ENCODE measurements around the gene DNAL4.

Gene DNAL4

DNA sequence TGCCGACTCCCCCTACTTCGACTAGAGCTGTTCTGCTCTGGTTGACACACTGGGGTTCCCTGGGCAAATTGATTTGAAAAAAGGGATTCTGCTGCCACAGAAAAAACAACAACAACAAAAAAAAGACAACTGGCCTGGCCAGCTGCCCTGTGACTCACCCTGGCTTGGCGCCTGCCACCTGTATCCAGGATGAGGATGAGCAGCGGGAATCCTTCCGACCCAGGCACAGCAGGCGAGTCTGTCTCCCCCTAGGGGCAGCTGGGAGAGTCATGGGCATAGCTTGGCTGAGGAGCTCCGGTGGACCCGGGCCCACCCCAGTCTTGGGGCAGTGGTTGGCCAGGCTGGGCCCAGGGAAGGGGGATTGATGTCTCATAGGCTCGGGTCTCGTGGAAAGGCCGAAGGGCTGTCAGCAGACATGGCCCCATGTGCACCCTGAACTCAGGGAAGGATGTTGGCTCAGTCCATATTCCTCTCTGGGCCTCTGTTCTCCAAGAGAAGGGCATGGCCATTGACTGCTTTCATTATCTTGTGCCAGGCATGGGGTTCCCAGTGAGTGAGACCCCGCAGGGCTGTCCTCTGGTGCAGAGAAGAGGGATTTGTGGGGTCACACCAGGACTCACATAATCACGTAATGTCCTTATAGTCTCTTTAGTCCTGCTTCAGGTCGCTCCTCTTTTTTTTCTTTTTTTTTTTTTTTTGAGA is 27.7 kb downstream of the DNAL4 start:
- Histone ChIP-seq H3K4ac (ENCODE audit: low read depth, low read length) (no peak overlapping the region), H3K18ac (ENCODE audit: low read length) (no peak overlapping the region), H2BK12ac (ENCODE audit: low read length) (no peak overlapping the region), H3K36me3 (ENCODE audit: control insufficient read depth in 1 of 2, insufficient read depth in 2 of 2, low read length in 2 of 2) (no peaks in the 10 kb centered on the region), H3K14ac (ENCODE audit: low read length) (no peak overlapping the region), H3K27me3 (ENCODE audit: insufficient read depth, low read length) (no peaks in the 10 kb centered on the region), H3K4me1 (ENCODE audit: control insufficient read depth in 1 of 2, insufficient read depth in 2 of 2, low read length in 2 of 2) (no peaks in the 10 kb centered on the region), H3K4me2 (ENCODE audit: low read length) (no peak overlapping the region), H4K12ac (ENCODE audit: low read depth, low read length) (no peak overlapping the region), H3K4me3 (ENCODE audit: low read depth, low read length) (no peak overlapping the region), H2AK5ac (ENCODE audit: low read length) (no peak overlapping the region), H3K9me3 (ENCODE audit: insufficient read depth, low read depth, low read length) (no peaks in the 10 kb centered on the region), H2AFZ (ENCODE audit: insufficient read depth, low read length, poor library complexity) (no peak overlapping the region), H3K23ac (ENCODE audit: low read length) (no peak overlapping the region), H4K91ac (ENCODE audit: low read depth, low read length) (no peak overlapping the region), H2BK120ac (ENCODE audit: insufficient read depth, low read length, poor library complexity) (no peak overlapping the region), H3K79me2 (ENCODE audit: control insufficient read depth, insufficient read depth, low read length, poor library complexity) (no peaks in the 10 kb centered on the region), H3K79me1 (ENCODE audit: low read length) (no peaks in the 10 kb centered on the region), H4K8ac (ENCODE audit: low read depth, low read length) (no peak overlapping the region), H3K27ac (ENCODE audit: low read depth, low read length) (no peak overlapping the region), H2BK5ac (ENCODE audit: low read depth, low read length, poor library complexity) (no peak overlapping the region), H3K9ac (ENCODE audit: low read length) (no peak overlapping the region)
- WGBS (ENCODE audit: extremely low coverage, insufficient coverage, insufficient read length), result no CpG with 5 or more reads among the region's 14 CpGs
- peak; percentile 86 to 94 for DNase-seq

DNA sequence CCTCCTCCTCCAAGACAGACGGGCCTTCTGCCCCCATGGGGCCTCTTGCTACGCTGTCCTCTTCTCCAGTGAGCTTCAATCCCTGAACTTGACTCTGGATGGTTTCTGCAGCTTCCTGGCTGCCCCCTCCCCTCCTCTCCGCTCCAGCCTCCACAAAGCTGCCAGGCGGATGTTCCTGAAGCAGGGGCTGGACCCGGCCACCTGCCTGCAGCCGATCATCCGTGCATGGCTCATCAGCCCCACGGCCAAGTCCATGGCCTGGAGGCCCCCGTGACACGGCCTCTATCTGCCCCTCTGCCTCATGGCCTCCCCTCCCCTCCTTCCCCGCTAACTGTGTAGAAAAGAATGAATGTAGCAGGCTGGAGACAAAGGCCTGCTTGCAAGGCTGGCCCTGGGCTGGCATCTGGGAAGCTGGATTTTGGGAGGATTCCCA is 31.4 kb downstream of the DNAL4 start:
- H3K27ac ChIP-seq (ENCODE audit: low read depth, low read length), result no peak overlapping the region
- no CpG with 5 or more reads among the region's 11 CpGs for WGBS (ENCODE audit: extremely low coverage, insufficient coverage, insufficient read length)
- DNase-seq, result no peak
- no peaks in the 10 kb centered on the region for H3K79me1 ChIP-seq (ENCODE audit: low read length)
- no peak overlapping the region for H2BK5ac ChIP-seq (ENCODE audit: low read depth, low read length, poor library complexity)
- H3K4ac ChIP-seq (ENCODE audit: low read depth, low read length), result no peak overlapping the region
- no peak overlapping the region for H3K23ac ChIP-seq (ENCODE audit: low read length)
- no peak overlapping the region for H4K8ac ChIP-seq (ENCODE audit: low read depth, low read length)
- H2BK12ac ChIP-seq (ENCODE audit: low read length), result no peak overlapping the region
- H3K18ac ChIP-seq (ENCODE audit: low read length), result no peak overlapping the region
- no peak overlapping the region for H3K9ac ChIP-seq (ENCODE audit: low read length)
- H2AK5ac ChIP-seq (ENCODE audit: low read length), result no peak overlapping the region
- H3K4me3 ChIP-seq (ENCODE audit: low read depth, low read length), result no peak overlapping the region
- H3K27me3 ChIP-seq (ENCODE audit: insufficient read depth, low read length), result no peaks in the 10 kb centered on the region
- H2BK120ac ChIP-seq (ENCODE audit: insufficient read depth, low read length, poor library complexity), result no peak overlapping the region
- no peak overlapping the region for H3K4me2 ChIP-seq (ENCODE audit: low read length)
- no peaks in the 10 kb centered on the region for H3K79me2 ChIP-seq (ENCODE audit: control insufficient read depth, insufficient read depth, low read length, poor library complexity)
- no peak overlapping the region for H3K14ac ChIP-seq (ENCODE audit: low read length)
- H3K4me1 ChIP-seq (ENCODE audit: control insufficient read depth in 1 of 2, insufficient read depth in 2 of 2, low read length in 2 of 2), result no peaks in the 10 kb centered on the region
- H4K91ac ChIP-seq (ENCODE audit: low read depth, low read length), result no peak overlapping the region
- no peak overlapping the region for H4K12ac ChIP-seq (ENCODE audit: low read depth, low read length)
- no peaks in the 10 kb centered on the region for H3K36me3 ChIP-seq (ENCODE audit: control insufficient read depth in 1 of 2, insufficient read depth in 2 of 2, low read length in 2 of 2)
- no peaks in the 10 kb centered on the region for H3K9me3 ChIP-seq (ENCODE audit: insufficient read depth, low read depth, low read length)
- H2AFZ ChIP-seq (ENCODE audit: insufficient read depth, low read length, poor library complexity), result no peak overlapping the region

- Histone ChIP-seq H2BK5ac (ENCODE audit: low read depth, low read length, poor library complexity) (no peak overlapping the region), H2BK12ac (ENCODE audit: low read length) (no peak overlapping the region), H3K4ac (ENCODE audit: low read depth, low read length) (no peak overlapping the region), H3K79me2 (ENCODE audit: control insufficient read depth, insufficient read depth, low read length, poor library complexity) (no peaks in the 10 kb centered on the region), H3K4me1 (ENCODE audit: control insufficient read depth in 1 of 2, insufficient read depth in 2 of 2, low read length in 2 of 2) (peaks cover 5% of the 10 kb centered on the region in 2 experiments), H4K12ac (ENCODE audit: low read depth, low read length) (no peak overlapping the region), H3K27ac (ENCODE audit: low read depth, low read length) (no peak overlapping the region), H3K23ac (ENCODE audit: low read length) (no peak overlapping the region), H3K9ac (ENCODE audit: low read length) (no peak overlapping the region), H4K91ac (ENCODE audit: low read depth, low read length) (no peak overlapping the region), H2AK5ac (ENCODE audit: low read length) (no peak overlapping the region), H3K27me3 (ENCODE audit: insufficient read depth, low read length) (no peaks in the 10 kb centered on the region), H3K9me3 (ENCODE audit: insufficient read depth, low read depth, low read length) (no peaks in the 10 kb centered on the region), H4K8ac (ENCODE audit: low read depth, low read length) (no peak overlapping the region), H3K79me1 (ENCODE audit: low read length) (no peaks in the 10 kb centered on the region), H3K36me3 (ENCODE audit: control insufficient read depth in 1 of 2, insufficient read depth in 2 of 2, low read length in 2 of 2) (no peaks in the 10 kb centered on the region), H3K4me3 (ENCODE audit: low read depth, low read length) (peak overlapping the region; percentile 25), H3K18ac (ENCODE audit: low read length) (no peak overlapping the region), H3K4me2 (ENCODE audit: low read length) (no peak overlapping the region), H2AFZ (ENCODE audit: insufficient read depth, low read length, poor library complexity) (no peak overlapping the region), H3K14ac (ENCODE audit: low read length) (no peak overlapping the region), H2BK120ac (ENCODE audit: insufficient read depth, low read length, poor library complexity) (no peak overlapping the region)
- 100% methylated on average over 4 of the region's 20 CpGs for WGBS (ENCODE audit: extremely low coverage, insufficient coverage, insufficient read length)
- DNase-seq, result peak in 1 of 2 donors; percentile 65
Measured at GRCh38 chr22:38761202-38762162, 32.5 kb downstream of the DNAL4 start.

DNA sequence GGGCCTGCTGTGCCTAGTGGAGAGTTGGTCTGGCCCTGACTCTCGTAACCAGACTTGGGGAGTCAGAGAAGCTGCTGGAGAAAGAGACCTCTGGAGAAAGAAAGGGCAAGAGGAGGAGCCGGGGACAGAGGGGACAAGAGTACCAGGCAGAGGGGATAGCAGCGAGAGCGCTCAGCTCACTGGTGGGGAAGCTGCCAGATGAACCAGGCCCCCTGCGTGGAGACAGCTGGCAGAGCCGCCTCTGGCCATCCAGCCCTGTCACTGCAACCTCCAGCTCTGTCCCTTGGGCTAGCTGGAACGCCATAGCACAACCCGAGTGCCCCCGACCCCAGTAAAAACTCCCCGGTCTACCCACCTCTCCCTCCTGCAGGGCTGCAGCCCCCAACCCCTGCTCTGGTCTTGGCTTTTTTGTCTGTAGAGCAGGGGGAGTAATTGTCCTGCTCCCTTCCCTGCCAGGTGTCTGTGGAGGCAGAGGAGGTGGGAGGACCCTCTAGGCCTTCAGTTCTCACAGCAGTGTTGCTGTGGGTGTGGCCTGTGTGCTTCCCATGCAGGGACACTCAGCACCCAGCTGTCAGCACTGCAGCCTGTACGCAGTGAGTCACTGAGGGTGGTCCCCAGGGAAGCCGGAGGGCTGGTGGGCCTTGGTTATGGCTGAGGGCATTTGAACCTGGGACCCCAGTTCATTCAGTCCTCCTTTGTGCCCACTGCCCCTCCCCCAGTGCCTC is 33.3 kb downstream of the DNAL4 start:
- Histone ChIP-seq H3K4me2 (ENCODE audit: low read length) (no peak overlapping the region), H3K4me1 (ENCODE audit: control insufficient read depth in 1 of 2, insufficient read depth in 2 of 2, low read length in 2 of 2) (peaks cover 8 to 9% of the 10 kb centered on the region in 2 experiments), H3K36me3 (ENCODE audit: control insufficient read depth in 1 of 2, insufficient read depth in 2 of 2, low read length in 2 of 2) (no peaks in the 10 kb centered on the region), H4K12ac (ENCODE audit: low read depth, low read length) (no peak overlapping the region), H3K79me2 (ENCODE audit: control insufficient read depth, insufficient read depth, low read length, poor library complexity) (peaks cover 4% of the 10 kb centered on the region), H2BK12ac (ENCODE audit: low read length) (no peak overlapping the region), H3K4me3 (ENCODE audit: low read depth, low read length) (no peak overlapping the region), H2AFZ (ENCODE audit: insufficient read depth, low read length, poor library complexity) (no peak overlapping the region), H3K27ac (ENCODE audit: low read depth, low read length) (no peak overlapping the region), H4K8ac (ENCODE audit: low read depth, low read length) (no peak overlapping the region), H3K4ac (ENCODE audit: low read depth, low read length) (no peak overlapping the region), H3K14ac (ENCODE audit: low read length) (no peak overlapping the region), H2AK5ac (ENCODE audit: low read length) (no peak overlapping the region), H2BK120ac (ENCODE audit: insufficient read depth, low read length, poor library complexity) (no peak overlapping the region), H2BK5ac (ENCODE audit: low read depth, low read length, poor library complexity) (no peak overlapping the region), H3K27me3 (ENCODE audit: insufficient read depth, low read length) (no peaks in the 10 kb centered on the region), H4K91ac (ENCODE audit: low read depth, low read length) (no peak overlapping the region), H3K23ac (ENCODE audit: low read length) (no peak overlapping the region), H3K18ac (ENCODE audit: low read length) (no peak overlapping the region), H3K79me1 (ENCODE audit: low read length) (peaks cover 5% of the 10 kb centered on the region), H3K9me3 (ENCODE audit: insufficient read depth, low read depth, low read length) (no peaks in the 10 kb centered on the region), H3K9ac (ENCODE audit: low read length) (no peak overlapping the region)
- DNase-seq, result no peak
- WGBS (ENCODE audit: extremely low coverage, insufficient coverage, insufficient read length), result no CpG with 5 or more reads among the region's 12 CpGs

Data from trophoblast cell (in vitro differentiated cells and primary cell).